Neural cell (in vitro differentiated cells): Measurements from ENCODE around the gene RBM19. TPM values are rescaled to one million over a fixed set of nuclear protein-coding genes. Genes with fewer than 3 reads are reported as not detected.

ENCODE experiments used
- H2AFZ ChIP-seq: fragments of 200-600, 300-800 bp; sonication (generic), shearing (Covaris generic); 2 replicates; pipeline ENCODE4 v1.6.0; 2014; ENCODE audit warnings: low read depth, mild to moderate bottlenecking, antibody characterized with exemption, low read length, moderate library complexity
- H3F3A ChIP-seq: fragments of 200-600 bp; shearing (Covaris generic); 2 replicates; pipeline ENCODE4 v1.6.1; 2016; ENCODE audit warnings: mild to moderate bottlenecking, moderate library complexity, mixed read lengths, antibody characterized with exemption, low read length; ENCODE audit not compliant: insufficient read depth, poor library complexity, severe bottlenecking
- H3K27ac ChIP-seq: fragments of 200-600, 300-800 bp; sonication (generic), shearing (Covaris generic); 2 replicates; pipeline ENCODE4 v1.5.1; 2014; ENCODE audit warnings: mild to moderate bottlenecking, low read length, moderate library complexity
- H3K27me3 ChIP-seq: fragments of 300-800, 200-600 bp; sonication (generic), shearing (Covaris generic); 2 replicates; pipeline ENCODE4 v1.6.0; 2014; ENCODE audit warnings: mild to moderate bottlenecking, low read depth, low read length, moderate library complexity; ENCODE audit not compliant: insufficient read depth
- H3K36me3 ChIP-seq: fragments of 300-800, 200-600 bp; sonication (generic), shearing (Covaris generic); 2 replicates; pipeline ENCODE4 v1.5.1; 2014; ENCODE audit warnings: mild to moderate bottlenecking, antibody characterized with exemption, low read length, moderate library complexity; ENCODE audit not compliant: insufficient read depth
- H3K4me2 ChIP-seq: fragments of 300-800, 200-600 bp; sonication (generic), shearing (Covaris generic); 2 replicates; pipeline ENCODE4 v1.6.0; 2014; ENCODE audit warnings: mild to moderate bottlenecking, low read length
- H3K4me3 ChIP-seq: fragments of 300-800, 200-600 bp; sonication (generic), shearing (Covaris generic); 2 replicates; pipeline ENCODE4 v1.5.1; 2014; ENCODE audit warnings: mild to moderate bottlenecking, low read length, moderate library complexity
- H3K79me2 ChIP-seq: fragments of 200-600 bp; shearing (Covaris generic); replicated peaks from 2 replicates; pipeline ENCODE4 v1.6.0; 2014; ENCODE audit warnings: mild to moderate bottlenecking, low read length, moderate library complexity; ENCODE audit not compliant: insufficient read depth
- H3K9ac ChIP-seq: fragments of 300-800, 200-600 bp; sonication (generic), shearing (Covaris generic); 2 replicates; pipeline ENCODE4 v1.6.1; 2016; ENCODE audit warnings: mild to moderate bottlenecking, low read length, mixed read lengths
- H3K9me2 ChIP-seq: fragments of 200-600 bp; shearing (Covaris generic); 2 replicates; pipeline ENCODE4 v1.6.1; 2016; ENCODE audit warnings: mild to moderate bottlenecking, low read length, mixed read lengths; ENCODE audit not compliant: insufficient read depth
- H3K9me3 ChIP-seq: fragments of 200-600, 300-800 bp; sonication (generic), shearing (Covaris generic); 2 replicates; pipeline ENCODE4 v1.6.1; 2016; ENCODE audit warnings: mild to moderate bottlenecking, mixed run types, low read length, moderate library complexity, mixed read lengths
- H4K20me1 ChIP-seq: fragments of 200-600 bp; shearing (Covaris generic); 2 replicates; pipeline ENCODE4 v1.6.1; 2016; ENCODE audit warnings: mild to moderate bottlenecking, mixed run types; ENCODE audit not compliant: insufficient read depth
- CTCF ChIP-seq: fragments of 450-650 bp; IDR thresholded peaks from 2 replicates; pipeline ENCODE4 v1.5.1; 2014; ENCODE audit warnings: antibody characterized with exemption, mild to moderate bottlenecking, moderate library complexity; ENCODE audit not compliant: poor library complexity, severe bottlenecking
- EP300 ChIP-seq: fragments of 450-650 bp; conservative IDR thresholded peaks from 2 replicates; pipeline ENCODE4 v1.6.1; 2014; ENCODE audit warnings: antibody characterized with exemption, mild to moderate bottlenecking, moderate library complexity; ENCODE audit not compliant: poor library complexity, severe bottlenecking
- EZH2 ChIP-seq: fragments of 200-600, 300-800 bp; shearing (Covaris generic), sonication (generic); IDR thresholded peaks from 2 replicates; pipeline ENCODE4 v1.6.1; 2014; ENCODE audit warnings: antibody characterized with exemption, low read length, borderline replicate concordance, mild to moderate bottlenecking; ENCODE audit not compliant: insufficient read depth, poor library complexity, severe bottlenecking
- MXI1 ChIP-seq: fragments of 450-650 bp; conservative IDR thresholded peaks from 2 replicates; pipeline ENCODE4 v1.6.1; 2014; ENCODE audit warnings: antibody characterized with exemption, mild to moderate bottlenecking; ENCODE audit not compliant: poor library complexity, severe bottlenecking
- POLR2AphosphoS5 ChIP-seq: IDR thresholded peaks from 2 replicates; pipeline ENCODE4 v1.6.1; 2012
- RAD21 ChIP-seq: fragments of 450-650 bp; conservative IDR thresholded peaks from 2 replicates; pipeline ENCODE4 v1.6.1; 2014; ENCODE audit warnings: antibody characterized with exemption, mild to moderate bottlenecking, moderate library complexity
- SMC3 ChIP-seq: fragments of 450-650 bp; conservative IDR thresholded peaks from 2 replicates; pipeline ENCODE4 v1.6.1; 2014; ENCODE audit warnings: antibody characterized with exemption, mild to moderate bottlenecking, moderate library complexity; ENCODE audit not compliant: poor library complexity
- TAF1 ChIP-seq: IDR thresholded peaks from 2 replicates; pipeline ENCODE4 v1.6.1; 2012; ENCODE audit warnings: low read depth
- polyA plus RNA-seq: library from polyadenylated mRNA; depleted of rRNA; stranded (reverse); fragments of >200 nt; gene quantifications from 2 replicates; pipeline ENCODE4 v1.2.3, GENCODE V29; 2014
- TF ChIP-seq, protein P1 (sequence below): IDR thresholded peaks from 2 replicates; pipeline ENCODE4 v1.6.1; 2012; ENCODE audit warnings: borderline replicate concordance

The RBM19 gene
- polyA plus RNA-seq, 1 donor from 2014 or later: 14.2 TPM

GRCh38 chr12:114013575-114014345 lies 47.6 kb upstream of the RBM19 start:
- Histone ChIP-seq H3K9me2 (no peaks in the 10 kb centered on the region), H2AFZ (no peak overlapping the region), H3K9me3 (no peaks in the 10 kb centered on the region), H4K20me1 (no peaks in the 10 kb centered on the region), H3F3A (no peaks in the 10 kb centered on the region), H3K27me3 (no peaks in the 10 kb centered on the region), H3K79me2 (no peaks in the 10 kb centered on the region), H3K4me3 (no peak overlapping the region), H3K4me2 (no peak overlapping the region), H3K36me3 (no peaks in the 10 kb centered on the region), H3K27ac (no peak overlapping the region), H3K9ac (no peak overlapping the region)
- TF ChIP-seq RAD21: peak; percentile 41
- TF ChIP-seq CTCF: peak; percentile 39
- TF ChIP-seq, protein P1, sequence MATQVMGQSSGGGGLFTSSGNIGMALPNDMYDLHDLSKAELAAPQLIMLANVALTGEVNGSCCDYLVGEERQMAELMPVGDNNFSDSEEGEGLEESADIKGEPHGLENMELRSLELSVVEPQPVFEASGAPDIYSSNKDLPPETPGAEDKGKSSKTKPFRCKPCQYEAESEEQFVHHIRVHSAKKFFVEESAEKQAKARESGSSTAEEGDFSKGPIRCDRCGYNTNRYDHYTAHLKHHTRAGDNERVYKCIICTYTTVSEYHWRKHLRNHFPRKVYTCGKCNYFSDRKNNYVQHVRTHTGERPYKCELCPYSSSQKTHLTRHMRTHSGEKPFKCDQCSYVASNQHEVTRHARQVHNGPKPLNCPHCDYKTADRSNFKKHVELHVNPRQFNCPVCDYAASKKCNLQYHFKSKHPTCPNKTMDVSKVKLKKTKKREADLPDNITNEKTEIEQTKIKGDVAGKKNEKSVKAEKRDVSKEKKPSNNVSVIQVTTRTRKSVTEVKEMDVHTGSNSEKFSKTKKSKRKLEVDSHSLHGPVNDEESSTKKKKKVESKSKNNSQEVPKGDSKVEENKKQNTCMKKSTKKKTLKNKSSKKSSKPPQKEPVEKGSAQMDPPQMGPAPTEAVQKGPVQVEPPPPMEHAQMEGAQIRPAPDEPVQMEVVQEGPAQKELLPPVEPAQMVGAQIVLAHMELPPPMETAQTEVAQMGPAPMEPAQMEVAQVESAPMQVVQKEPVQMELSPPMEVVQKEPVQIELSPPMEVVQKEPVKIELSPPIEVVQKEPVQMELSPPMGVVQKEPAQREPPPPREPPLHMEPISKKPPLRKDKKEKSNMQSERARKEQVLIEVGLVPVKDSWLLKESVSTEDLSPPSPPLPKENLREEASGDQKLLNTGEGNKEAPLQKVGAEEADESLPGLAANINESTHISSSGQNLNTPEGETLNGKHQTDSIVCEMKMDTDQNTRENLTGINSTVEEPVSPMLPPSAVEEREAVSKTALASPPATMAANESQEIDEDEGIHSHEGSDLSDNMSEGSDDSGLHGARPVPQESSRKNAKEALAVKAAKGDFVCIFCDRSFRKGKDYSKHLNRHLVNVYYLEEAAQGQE: no peak
- peak; percentile 43 for TF ChIP-seq SMC3

DNA sequence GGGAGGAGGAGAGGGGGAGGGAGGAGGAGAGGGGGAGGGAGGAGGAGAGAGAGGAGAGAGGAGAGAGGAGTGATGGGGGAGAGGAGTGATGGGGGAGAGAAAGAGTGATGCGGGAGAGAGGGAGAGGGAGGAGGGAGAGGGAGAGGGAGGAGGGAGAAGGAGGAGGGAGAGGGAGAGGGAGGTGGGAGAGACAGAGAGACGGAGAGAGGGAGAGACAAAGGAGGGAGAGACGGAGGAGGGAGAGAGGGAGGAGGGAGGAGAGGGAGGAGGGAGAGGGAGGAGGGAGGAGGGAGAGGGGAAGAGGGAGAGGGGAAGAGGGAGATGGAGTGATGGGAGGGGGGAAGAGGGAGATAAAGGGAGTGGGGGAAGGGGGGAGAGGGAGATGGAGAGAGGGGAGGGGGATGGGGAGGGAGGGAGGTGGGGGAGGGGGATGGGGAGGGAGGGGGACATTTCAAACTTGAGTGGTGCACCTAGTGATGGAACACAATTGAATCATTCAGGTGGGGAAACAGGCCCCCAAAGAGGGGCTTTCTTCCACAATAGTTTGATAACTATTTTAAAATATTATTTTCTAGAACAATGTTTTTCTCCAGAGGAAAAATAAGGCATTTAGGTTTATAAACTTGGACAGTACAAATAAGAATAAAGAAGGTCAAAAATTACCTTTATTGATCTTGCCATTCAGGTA lies 46.8 kb upstream of the RBM19 start:
- Histone ChIP-seq H2AFZ (no peak overlapping the region), H4K20me1 (no peaks in the 10 kb centered on the region), H3F3A (no peaks in the 10 kb centered on the region), H3K9ac (no peak overlapping the region), H3K36me3 (no peaks in the 10 kb centered on the region), H3K4me2 (no peak overlapping the region), H3K9me3 (no peaks in the 10 kb centered on the region), H3K27me3 (no peaks in the 10 kb centered on the region), H3K27ac (no peak overlapping the region), H3K9me2 (no peaks in the 10 kb centered on the region), H3K79me2 (no peaks in the 10 kb centered on the region), H3K4me3 (no peak overlapping the region)
- no peak for TF ChIP-seq POLR2AphosphoS5
- no peak for TF ChIP-seq CTCF
- TF ChIP-seq RAD21: no peak
- no peak for TF ChIP-seq TAF1
- TF ChIP-seq, protein P1: no peak
- TF ChIP-seq SMC3: no peak
- no peak for TF ChIP-seq EP300
- no peak for TF ChIP-seq MXI1
- TF ChIP-seq EZH2: no peak
